WTC11 (cell line): ENCODE data around the gene CLDN7. TPM values are rescaled to one million over a fixed set of nuclear protein-coding genes. Genes with fewer than 3 reads are reported as not detected.

ENCODE experiments used
- CBFB ChIP-seq: sonication (generic); formaldehyde crosslinking; IDR thresholded peaks from 2 replicates; pipeline ENCODE4 v1.8.1; 2022; ENCODE audit warnings: mild to moderate bottlenecking, low read depth, missing genetic modification reagents
- ELF4 ChIP-seq: sonication (generic); formaldehyde crosslinking; IDR thresholded peaks from 2 replicates; pipeline ENCODE4 v1.8.1; 2022; ENCODE audit warnings: low read depth, mild to moderate bottlenecking, moderate library complexity, missing genetic modification reagents
- ETV6 ChIP-seq: sonication (generic); formaldehyde crosslinking; IDR thresholded peaks from 2 replicates; pipeline ENCODE4 v1.8.1; 2022; ENCODE audit warnings: mild to moderate bottlenecking, missing genetic modification reagents
- FOXK1 ChIP-seq: sonication (generic); formaldehyde crosslinking; IDR thresholded peaks from 2 replicates; pipeline ENCODE4 v1.8.0; 2022; ENCODE audit warnings: mild to moderate bottlenecking, moderate library complexity, missing genetic modification reagents
- JAZF1 ChIP-seq: fragments of 250-450 bp; sonication (Bioruptor Pico); IDR thresholded peaks from 2 replicates; pipeline ENCODE4 v1.9.0; 2021; ENCODE audit warnings: moderate library complexity, mild to moderate bottlenecking, inconsistent platforms
- JUN ChIP-seq: sonication (generic); formaldehyde crosslinking; IDR thresholded peaks from 2 replicates; pipeline ENCODE4 v1.8.0; 2023; ENCODE audit warnings: mild to moderate bottlenecking, missing genetic modification reagents
- MYBL2 ChIP-seq: sonication (generic); formaldehyde crosslinking; IDR thresholded peaks from 2 replicates; pipeline ENCODE4 v1.8.1; 2023; ENCODE audit warnings: mild to moderate bottlenecking, moderate library complexity, missing genetic modification reagents
- RELA ChIP-seq: sonication (generic); formaldehyde crosslinking; IDR thresholded peaks from 2 replicates; pipeline ENCODE4 v1.8.1; 2022; ENCODE audit warnings: missing genetic modification reagents, mild to moderate bottlenecking, borderline replicate concordance
- RORB ChIP-seq: fragments of 250-450 bp; sonication (Bioruptor Pico); IDR thresholded peaks from 2 replicates; pipeline ENCODE4 v1.9.0; 2021; ENCODE audit warnings: mild to moderate bottlenecking
- TP53 ChIP-seq: sonication (generic); formaldehyde crosslinking; IDR thresholded peaks from 2 replicates; pipeline ENCODE4 v1.8.1; 2023; ENCODE audit warnings: mild to moderate bottlenecking, missing genetic modification reagents
- ZNF121 ChIP-seq: sonication (generic); formaldehyde crosslinking; IDR thresholded peaks from 2 replicates; pipeline ENCODE4 v1.8.0; 2023; ENCODE audit warnings: missing genetic modification reagents
- ZNF671 ChIP-seq: fragments of 250-450 bp; sonication (Bioruptor Pico); IDR thresholded peaks from 2 replicates; pipeline ENCODE4 v1.8.0; 2021; ENCODE audit warnings: mild to moderate bottlenecking
- total RNA-seq: library from RNA; stranded (reverse); gene quantifications from 3 replicates; pipeline ENCODE4 v1.2.3, GENCODE V29; 2021
- TF ChIP-seq, protein P1 (sequence below): fragments of 250-450 bp; sonication (Bioruptor Pico); IDR thresholded peaks from 2 replicates; pipeline ENCODE4 v1.9.0; 2021; ENCODE audit warnings: mild to moderate bottlenecking
- TF ChIP-seq, protein P2 (sequence below): sonication (generic); formaldehyde crosslinking; conservative IDR thresholded peaks from 2 replicates; pipeline ENCODE4 v1.8.1; 2022; ENCODE audit warnings: mild to moderate bottlenecking, missing genetic modification reagents
- TF ChIP-seq, protein P3 (sequence below): sonication (generic); formaldehyde crosslinking; IDR thresholded peaks from 2 replicates; pipeline ENCODE4 v1.8.0; 2023; ENCODE audit warnings: mild to moderate bottlenecking, missing genetic modification reagents
- TF ChIP-seq, protein P4 (sequence below): fragments of 250-450 bp; sonication (Bioruptor Pico); IDR thresholded peaks from 2 replicates; pipeline ENCODE4 v1.8.0; 2021; ENCODE audit warnings: mild to moderate bottlenecking
- TF ChIP-seq, protein P5 (sequence below): sonication (generic); formaldehyde crosslinking; IDR thresholded peaks from 2 replicates; pipeline ENCODE4 v1.8.0; 2022; ENCODE audit warnings: mild to moderate bottlenecking, missing genetic modification reagents
- TF ChIP-seq, protein P6 (sequence below): sonication (generic); formaldehyde crosslinking; IDR thresholded peaks from 2 replicates; pipeline ENCODE4 v1.8.1; 2023; ENCODE audit warnings: mild to moderate bottlenecking, missing genetic modification reagents
- TF ChIP-seq, protein P7 (sequence below): sonication (generic); formaldehyde crosslinking; IDR thresholded peaks from 2 replicates; pipeline ENCODE4 v1.8.1; 2022; ENCODE audit warnings: low read depth, mild to moderate bottlenecking, moderate library complexity, missing genetic modification reagents, borderline replicate concordance
- TF ChIP-seq, protein P8 (sequence below): sonication (generic); formaldehyde crosslinking; IDR thresholded peaks from 2 replicates; pipeline ENCODE4 v1.8.0; 2022; ENCODE audit warnings: mild to moderate bottlenecking, missing genetic modification reagents
- TF ChIP-seq, protein P9 (sequence below): sonication (generic); formaldehyde crosslinking; IDR thresholded peaks from 2 replicates; pipeline ENCODE4 v1.8.1; 2022; ENCODE audit warnings: mild to moderate bottlenecking, missing genetic modification reagents, moderate library complexity, borderline replicate concordance

Gene CLDN7
- total RNA-seq, 1 experiment from 2014 or later: 136 TPM

DNA sequence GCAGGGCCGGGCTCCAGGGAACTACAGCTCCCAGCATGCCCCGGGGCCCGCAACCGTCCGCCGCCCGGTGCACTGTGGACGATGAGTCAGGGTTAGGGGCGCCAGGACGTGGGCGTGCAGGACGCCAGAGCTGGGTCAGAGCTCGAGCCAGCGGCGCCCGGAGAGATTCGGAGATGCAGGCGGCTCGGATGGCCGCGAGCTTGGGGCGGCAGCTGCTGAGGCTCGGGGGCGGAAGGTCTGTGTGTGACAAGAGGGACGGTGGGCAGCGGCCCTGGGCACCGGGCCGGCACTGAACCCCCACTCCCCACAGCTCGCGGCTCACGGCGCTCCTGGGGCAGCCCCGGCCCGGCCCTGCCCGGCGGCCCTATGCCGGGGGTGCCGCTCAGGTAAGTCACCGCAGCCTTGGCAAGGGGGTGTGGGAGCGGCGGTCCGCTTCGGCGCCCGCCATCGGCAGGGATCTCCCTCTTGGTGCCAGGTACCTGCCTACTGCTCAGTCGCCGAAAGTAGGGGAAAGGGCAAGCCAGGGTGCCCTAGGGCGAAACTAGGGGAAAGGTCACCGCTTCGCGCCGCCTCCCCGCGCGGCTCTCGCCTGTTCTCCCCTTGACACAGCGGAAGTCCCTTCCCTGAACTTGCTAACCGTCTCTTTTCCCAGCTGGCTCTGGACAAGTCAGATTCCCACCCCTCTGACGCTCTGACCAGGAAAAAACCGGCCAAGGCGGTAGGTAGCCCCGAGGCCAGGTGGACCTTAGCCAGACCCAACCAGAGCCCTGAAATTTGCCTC, 42.3 kb downstream of the CLDN7 start, which contains the start of the genes ACADVL and DLG4 (continued):
- TF ChIP-seq MYBL2 (CRISPR knock-in tag): peak; percentile 75; the same call in 1 of the 2 replicates
- TF ChIP-seq, protein P1, sequence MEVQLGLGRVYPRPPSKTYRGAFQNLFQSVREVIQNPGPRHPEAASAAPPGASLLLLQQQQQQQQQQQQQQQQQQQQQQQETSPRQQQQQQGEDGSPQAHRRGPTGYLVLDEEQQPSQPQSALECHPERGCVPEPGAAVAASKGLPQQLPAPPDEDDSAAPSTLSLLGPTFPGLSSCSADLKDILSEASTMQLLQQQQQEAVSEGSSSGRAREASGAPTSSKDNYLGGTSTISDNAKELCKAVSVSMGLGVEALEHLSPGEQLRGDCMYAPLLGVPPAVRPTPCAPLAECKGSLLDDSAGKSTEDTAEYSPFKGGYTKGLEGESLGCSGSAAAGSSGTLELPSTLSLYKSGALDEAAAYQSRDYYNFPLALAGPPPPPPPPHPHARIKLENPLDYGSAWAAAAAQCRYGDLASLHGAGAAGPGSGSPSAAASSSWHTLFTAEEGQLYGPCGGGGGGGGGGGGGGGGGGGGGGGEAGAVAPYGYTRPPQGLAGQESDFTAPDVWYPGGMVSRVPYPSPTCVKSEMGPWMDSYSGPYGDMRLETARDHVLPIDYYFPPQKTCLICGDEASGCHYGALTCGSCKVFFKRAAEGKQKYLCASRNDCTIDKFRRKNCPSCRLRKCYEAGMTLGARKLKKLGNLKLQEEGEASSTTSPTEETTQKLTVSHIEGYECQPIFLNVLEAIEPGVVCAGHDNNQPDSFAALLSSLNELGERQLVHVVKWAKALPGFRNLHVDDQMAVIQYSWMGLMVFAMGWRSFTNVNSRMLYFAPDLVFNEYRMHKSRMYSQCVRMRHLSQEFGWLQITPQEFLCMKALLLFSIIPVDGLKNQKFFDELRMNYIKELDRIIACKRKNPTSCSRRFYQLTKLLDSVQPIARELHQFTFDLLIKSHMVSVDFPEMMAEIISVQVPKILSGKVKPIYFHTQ (CRISPR knock-in tag): no peak
- TF ChIP-seq, protein P2, sequence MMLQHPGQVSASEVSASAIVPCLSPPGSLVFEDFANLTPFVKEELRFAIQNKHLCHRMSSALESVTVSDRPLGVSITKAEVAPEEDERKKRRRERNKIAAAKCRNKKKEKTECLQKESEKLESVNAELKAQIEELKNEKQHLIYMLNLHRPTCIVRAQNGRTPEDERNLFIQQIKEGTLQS: no peak
- TF ChIP-seq JUN (CRISPR knock-in tag): no peak; the same call in 1 of the 2 replicates
- TF ChIP-seq, protein P3, sequence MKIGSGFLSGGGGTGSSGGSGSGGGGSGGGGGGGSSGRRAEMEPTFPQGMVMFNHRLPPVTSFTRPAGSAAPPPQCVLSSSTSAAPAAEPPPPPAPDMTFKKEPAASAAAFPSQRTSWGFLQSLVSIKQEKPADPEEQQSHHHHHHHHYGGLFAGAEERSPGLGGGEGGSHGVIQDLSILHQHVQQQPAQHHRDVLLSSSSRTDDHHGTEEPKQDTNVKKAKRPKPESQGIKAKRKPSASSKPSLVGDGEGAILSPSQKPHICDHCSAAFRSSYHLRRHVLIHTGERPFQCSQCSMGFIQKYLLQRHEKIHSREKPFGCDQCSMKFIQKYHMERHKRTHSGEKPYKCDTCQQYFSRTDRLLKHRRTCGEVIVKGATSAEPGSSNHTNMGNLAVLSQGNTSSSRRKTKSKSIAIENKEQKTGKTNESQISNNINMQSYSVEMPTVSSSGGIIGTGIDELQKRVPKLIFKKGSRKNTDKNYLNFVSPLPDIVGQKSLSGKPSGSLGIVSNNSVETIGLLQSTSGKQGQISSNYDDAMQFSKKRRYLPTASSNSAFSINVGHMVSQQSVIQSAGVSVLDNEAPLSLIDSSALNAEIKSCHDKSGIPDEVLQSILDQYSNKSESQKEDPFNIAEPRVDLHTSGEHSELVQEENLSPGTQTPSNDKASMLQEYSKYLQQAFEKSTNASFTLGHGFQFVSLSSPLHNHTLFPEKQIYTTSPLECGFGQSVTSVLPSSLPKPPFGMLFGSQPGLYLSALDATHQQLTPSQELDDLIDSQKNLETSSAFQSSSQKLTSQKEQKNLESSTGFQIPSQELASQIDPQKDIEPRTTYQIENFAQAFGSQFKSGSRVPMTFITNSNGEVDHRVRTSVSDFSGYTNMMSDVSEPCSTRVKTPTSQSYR (CRISPR knock-in tag): no peak
- TF ChIP-seq, protein P4, sequence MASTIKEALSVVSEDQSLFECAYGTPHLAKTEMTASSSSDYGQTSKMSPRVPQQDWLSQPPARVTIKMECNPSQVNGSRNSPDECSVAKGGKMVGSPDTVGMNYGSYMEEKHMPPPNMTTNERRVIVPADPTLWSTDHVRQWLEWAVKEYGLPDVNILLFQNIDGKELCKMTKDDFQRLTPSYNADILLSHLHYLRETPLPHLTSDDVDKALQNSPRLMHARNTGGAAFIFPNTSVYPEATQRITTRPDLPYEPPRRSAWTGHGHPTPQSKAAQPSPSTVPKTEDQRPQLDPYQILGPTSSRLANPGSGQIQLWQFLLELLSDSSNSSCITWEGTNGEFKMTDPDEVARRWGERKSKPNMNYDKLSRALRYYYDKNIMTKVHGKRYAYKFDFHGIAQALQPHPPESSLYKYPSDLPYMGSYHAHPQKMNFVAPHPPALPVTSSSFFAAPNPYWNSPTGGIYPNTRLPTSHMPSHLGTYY: no peak; the same call in 1 of the 2 replicates
- peak; percentile 70 for TF ChIP-seq FOXK1 (CRISPR knock-in tag)
- TF ChIP-seq, protein P5, sequence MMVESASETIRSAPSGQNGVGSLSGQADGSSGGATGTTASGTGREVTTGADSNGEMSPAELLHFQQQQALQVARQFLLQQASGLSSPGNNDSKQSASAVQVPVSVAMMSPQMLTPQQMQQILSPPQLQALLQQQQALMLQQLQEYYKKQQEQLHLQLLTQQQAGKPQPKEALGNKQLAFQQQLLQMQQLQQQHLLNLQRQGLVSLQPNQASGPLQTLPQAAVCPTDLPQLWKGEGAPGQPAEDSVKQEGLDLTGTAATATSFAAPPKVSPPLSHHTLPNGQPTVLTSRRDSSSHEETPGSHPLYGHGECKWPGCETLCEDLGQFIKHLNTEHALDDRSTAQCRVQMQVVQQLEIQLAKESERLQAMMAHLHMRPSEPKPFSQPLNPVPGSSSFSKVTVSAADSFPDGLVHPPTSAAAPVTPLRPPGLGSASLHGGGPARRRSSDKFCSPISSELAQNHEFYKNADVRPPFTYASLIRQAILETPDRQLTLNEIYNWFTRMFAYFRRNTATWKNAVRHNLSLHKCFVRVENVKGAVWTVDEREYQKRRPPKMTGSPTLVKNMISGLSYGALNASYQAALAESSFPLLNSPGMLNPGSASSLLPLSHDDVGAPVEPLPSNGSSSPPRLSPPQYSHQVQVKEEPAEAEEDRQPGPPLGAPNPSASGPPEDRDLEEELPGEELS (CRISPR knock-in tag): no peak; the same call in 1 of the 2 replicates
- TF ChIP-seq ELF4 (CRISPR knock-in tag): 0 out of 2 replicates have a peak, but pooled peaks have one; percentile 18
- no peak for TF ChIP-seq JAZF1 (CRISPR knock-in tag)
- TF ChIP-seq TP53 (CRISPR knock-in tag): no peak
- no peak for TF ChIP-seq RELA (CRISPR knock-in tag)
- TF ChIP-seq RORB: no peak
- TF ChIP-seq ZNF671 (CRISPR knock-in tag): no peak; the same call in 1 of the 2 replicates
- TF ChIP-seq CBFB (CRISPR knock-in tag): no peak
- TF ChIP-seq, protein P6, sequence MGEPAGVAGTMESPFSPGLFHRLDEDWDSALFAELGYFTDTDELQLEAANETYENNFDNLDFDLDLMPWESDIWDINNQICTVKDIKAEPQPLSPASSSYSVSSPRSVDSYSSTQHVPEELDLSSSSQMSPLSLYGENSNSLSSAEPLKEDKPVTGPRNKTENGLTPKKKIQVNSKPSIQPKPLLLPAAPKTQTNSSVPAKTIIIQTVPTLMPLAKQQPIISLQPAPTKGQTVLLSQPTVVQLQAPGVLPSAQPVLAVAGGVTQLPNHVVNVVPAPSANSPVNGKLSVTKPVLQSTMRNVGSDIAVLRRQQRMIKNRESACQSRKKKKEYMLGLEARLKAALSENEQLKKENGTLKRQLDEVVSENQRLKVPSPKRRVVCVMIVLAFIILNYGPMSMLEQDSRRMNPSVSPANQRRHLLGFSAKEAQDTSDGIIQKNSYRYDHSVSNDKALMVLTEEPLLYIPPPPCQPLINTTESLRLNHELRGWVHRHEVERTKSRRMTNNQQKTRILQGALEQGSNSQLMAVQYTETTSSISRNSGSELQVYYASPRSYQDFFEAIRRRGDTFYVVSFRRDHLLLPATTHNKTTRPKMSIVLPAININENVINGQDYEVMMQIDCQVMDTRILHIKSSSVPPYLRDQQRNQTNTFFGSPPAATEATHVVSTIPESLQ (CRISPR knock-in tag): no peak
- no peak; the same call in none of the 2 replicates for TF ChIP-seq ETV6 (CRISPR knock-in tag)
- TF ChIP-seq, protein P7, sequence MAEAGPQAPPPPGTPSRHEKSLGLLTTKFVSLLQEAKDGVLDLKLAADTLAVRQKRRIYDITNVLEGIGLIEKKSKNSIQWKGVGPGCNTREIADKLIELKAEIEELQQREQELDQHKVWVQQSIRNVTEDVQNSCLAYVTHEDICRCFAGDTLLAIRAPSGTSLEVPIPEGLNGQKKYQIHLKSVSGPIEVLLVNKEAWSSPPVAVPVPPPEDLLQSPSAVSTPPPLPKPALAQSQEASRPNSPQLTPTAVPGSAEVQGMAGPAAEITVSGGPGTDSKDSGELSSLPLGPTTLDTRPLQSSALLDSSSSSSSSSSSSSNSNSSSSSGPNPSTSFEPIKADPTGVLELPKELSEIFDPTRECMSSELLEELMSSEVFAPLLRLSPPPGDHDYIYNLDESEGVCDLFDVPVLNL (CRISPR knock-in tag): no peak
- TF ChIP-seq, protein P8, sequence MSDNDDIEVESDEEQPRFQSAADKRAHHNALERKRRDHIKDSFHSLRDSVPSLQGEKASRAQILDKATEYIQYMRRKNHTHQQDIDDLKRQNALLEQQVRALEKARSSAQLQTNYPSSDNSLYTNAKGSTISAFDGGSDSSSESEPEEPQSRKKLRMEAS (CRISPR knock-in tag): peak; percentile 16
- TF ChIP-seq ZNF121 (CRISPR knock-in tag): no peak
- TF ChIP-seq, protein P9, sequence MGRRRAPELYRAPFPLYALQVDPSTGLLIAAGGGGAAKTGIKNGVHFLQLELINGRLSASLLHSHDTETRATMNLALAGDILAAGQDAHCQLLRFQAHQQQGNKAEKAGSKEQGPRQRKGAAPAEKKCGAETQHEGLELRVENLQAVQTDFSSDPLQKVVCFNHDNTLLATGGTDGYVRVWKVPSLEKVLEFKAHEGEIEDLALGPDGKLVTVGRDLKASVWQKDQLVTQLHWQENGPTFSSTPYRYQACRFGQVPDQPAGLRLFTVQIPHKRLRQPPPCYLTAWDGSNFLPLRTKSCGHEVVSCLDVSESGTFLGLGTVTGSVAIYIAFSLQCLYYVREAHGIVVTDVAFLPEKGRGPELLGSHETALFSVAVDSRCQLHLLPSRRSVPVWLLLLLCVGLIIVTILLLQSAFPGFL (CRISPR knock-in tag): no peak
